Measurements from ENCODE around the gene MRPL18. TPM values are rescaled to one million over a fixed set of nuclear protein-coding genes. Genes with fewer than 3 reads are reported as not detected.
"Not testable (repeated sequence)": the region's sequence is repeated elsewhere in the genome, so short reads cannot be mapped to it uniquely, and the experiment has no call there.

MRPL18 gene
- total RNA-seq, 1 donor from 2014 or later: 31.0 TPM

DNA sequence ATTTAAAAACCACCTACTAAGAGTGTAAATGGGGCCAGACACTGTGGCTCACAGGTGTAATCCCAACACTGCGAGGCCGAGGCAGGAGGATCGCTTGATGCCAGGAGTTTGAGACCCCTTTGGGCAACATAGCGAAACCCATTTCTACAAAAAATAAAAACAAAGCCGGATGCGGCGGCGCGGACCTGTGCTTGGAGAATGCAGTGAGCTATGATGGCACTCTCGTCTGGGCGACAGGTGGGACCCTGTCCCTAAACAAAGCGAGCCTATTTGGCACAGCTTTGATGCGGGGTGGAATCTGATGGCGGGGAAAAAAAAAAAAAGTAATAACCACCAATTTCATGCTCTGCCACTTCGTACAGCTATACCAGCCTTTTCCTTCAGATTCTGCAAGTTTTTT, 2.0 kb upstream of the MRPL18 start:
- Mint-ChIP-seq H3K4me1 (ENCODE audit: unreplicated experiment) (peaks cover 28% of the 10 kb centered on the region), H3K9me3 (ENCODE audit: unreplicated experiment) (no peaks in the 10 kb centered on the region), H3K4me3 (ENCODE audit: unreplicated experiment) (peak overlapping the region; percentile 93), H3K27me3 (ENCODE audit: unreplicated experiment) (peaks cover 12% of the 10 kb centered on the region), H3K36me3 (ENCODE audit: low read depth, unreplicated experiment) (peaks cover 40% of the 10 kb centered on the region), H3K27ac (ENCODE audit: unreplicated experiment) (peak overlapping the region; percentile 70)
- TF ChIP-seq, protein P1, sequence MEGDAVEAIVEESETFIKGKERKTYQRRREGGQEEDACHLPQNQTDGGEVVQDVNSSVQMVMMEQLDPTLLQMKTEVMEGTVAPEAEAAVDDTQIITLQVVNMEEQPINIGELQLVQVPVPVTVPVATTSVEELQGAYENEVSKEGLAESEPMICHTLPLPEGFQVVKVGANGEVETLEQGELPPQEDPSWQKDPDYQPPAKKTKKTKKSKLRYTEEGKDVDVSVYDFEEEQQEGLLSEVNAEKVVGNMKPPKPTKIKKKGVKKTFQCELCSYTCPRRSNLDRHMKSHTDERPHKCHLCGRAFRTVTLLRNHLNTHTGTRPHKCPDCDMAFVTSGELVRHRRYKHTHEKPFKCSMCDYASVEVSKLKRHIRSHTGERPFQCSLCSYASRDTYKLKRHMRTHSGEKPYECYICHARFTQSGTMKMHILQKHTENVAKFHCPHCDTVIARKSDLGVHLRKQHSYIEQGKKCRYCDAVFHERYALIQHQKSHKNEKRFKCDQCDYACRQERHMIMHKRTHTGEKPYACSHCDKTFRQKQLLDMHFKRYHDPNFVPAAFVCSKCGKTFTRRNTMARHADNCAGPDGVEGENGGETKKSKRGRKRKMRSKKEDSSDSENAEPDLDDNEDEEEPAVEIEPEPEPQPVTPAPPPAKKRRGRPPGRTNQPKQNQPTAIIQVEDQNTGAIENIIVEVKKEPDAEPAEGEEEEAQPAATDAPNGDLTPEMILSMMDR (IDR thresholded peaks at IDR 0.05; ENCODE audit: unreplicated experiment): no peak
- no peak for DNase-seq (ENCODE audit: low spot score)

DNA sequence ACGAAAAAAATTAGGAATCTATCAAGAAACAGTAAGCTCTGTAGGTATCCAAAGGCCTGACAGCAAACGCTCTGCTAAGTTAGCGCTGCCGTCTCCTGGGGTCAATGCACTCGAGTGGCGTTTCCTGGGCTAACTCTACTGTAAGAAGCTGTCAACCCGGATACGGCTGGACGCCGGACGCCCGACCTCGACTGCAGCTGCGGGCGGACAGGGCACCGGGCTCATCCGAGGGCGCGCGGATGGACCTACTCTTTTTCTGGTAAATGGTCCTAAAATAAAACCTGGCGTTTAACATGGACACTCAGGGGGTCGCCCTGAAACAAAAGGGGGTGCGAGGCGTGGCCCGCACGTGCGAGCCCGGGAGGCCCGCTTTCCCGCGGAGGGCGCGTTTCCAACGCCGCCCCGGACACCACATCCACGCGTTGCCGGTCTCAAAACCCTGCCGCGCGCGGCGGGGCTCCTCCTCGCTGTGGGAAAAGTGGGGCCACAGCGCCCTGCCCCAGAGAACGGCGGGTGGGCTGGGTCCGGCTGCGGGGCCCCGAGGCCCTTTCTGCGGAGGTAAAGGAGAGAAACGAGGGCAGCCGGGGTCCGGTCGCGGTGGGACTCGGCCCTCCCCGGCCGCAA, 1.4 kb upstream of the MRPL18 start:
- peaks cover 12% of the 10 kb centered on the region for H3K27me3 Mint-ChIP-seq (ENCODE audit: unreplicated experiment)
- peaks cover 35% of the 10 kb centered on the region for H3K36me3 Mint-ChIP-seq (ENCODE audit: low read depth, unreplicated experiment)
- H3K27ac Mint-ChIP-seq (ENCODE audit: unreplicated experiment): peak overlapping the region; percentile 70
- DNase-seq (ENCODE audit: low spot score): peak; percentile 64
- H3K9me3 Mint-ChIP-seq (ENCODE audit: unreplicated experiment): no peaks in the 10 kb centered on the region
- peaks cover 28% of the 10 kb centered on the region for H3K4me1 Mint-ChIP-seq (ENCODE audit: unreplicated experiment)
- TF ChIP-seq, protein P1 (IDR thresholded peaks at IDR 0.05; ENCODE audit: unreplicated experiment): no peak
- H3K4me3 Mint-ChIP-seq (ENCODE audit: unreplicated experiment): peak overlapping the region; percentile 98

- Mint-ChIP-seq H3K36me3 (ENCODE audit: low read depth, unreplicated experiment) (peaks cover 39% of the 10 kb centered on the region), H3K4me1 (ENCODE audit: unreplicated experiment) (peaks cover 28% of the 10 kb centered on the region), H3K4me3 (ENCODE audit: unreplicated experiment) (peak within 1 kb of the TSS; percentile 98), H3K9me3 (ENCODE audit: unreplicated experiment) (no peaks in the 10 kb centered on the region), H3K27ac (ENCODE audit: unreplicated experiment) (peak within 1 kb of the TSS; percentile 88), H3K27me3 (ENCODE audit: unreplicated experiment) (peaks cover 12% of the 10 kb centered on the region)
- TF ChIP-seq, protein P1 (IDR thresholded peaks at IDR 0.05; ENCODE audit: unreplicated experiment): no peak
- peak; percentile 95 for DNase-seq (ENCODE audit: low spot score)
Observed at GRCh38 chr6:159789377-159790148, 704 bp upstream of the MRPL18 start, which contains the start of gene TCP1. Gene TCP1, minus strand, starts transcription at chr6:159789602. Its CDS starts 134 bp downstream, at chr6:159789468.

GRCh38 chr6:159790956-159791598, 810 bp downstream of the MRPL18 start:
- peak overlapping the region; percentile 88 for H3K27ac Mint-ChIP-seq (ENCODE audit: unreplicated experiment)
- H3K36me3 Mint-ChIP-seq (ENCODE audit: low read depth, unreplicated experiment): peaks cover 32% of the 10 kb centered on the region
- TF ChIP-seq, protein P1 (IDR thresholded peaks at IDR 0.05; ENCODE audit: unreplicated experiment): no peak
- H3K4me3 Mint-ChIP-seq (ENCODE audit: unreplicated experiment): peak overlapping the region; percentile 98
- H3K4me1 Mint-ChIP-seq (ENCODE audit: unreplicated experiment): peaks cover 28% of the 10 kb centered on the region
- peaks cover 12% of the 10 kb centered on the region for H3K27me3 Mint-ChIP-seq (ENCODE audit: unreplicated experiment)
- H3K9me3 Mint-ChIP-seq (ENCODE audit: unreplicated experiment): no peaks in the 10 kb centered on the region
- DNase-seq (ENCODE audit: low spot score): no peak

- DNase-seq (ENCODE audit: low spot score); H3K9me3 Mint-ChIP-seq (ENCODE audit: unreplicated experiment); H3K27me3 Mint-ChIP-seq (ENCODE audit: unreplicated experiment); H3K27ac Mint-ChIP-seq (ENCODE audit: unreplicated experiment); H3K4me3 Mint-ChIP-seq (ENCODE audit: unreplicated experiment): not testable (repeated sequence)
- peaks cover 15% of the 10 kb centered on the region for H3K4me1 Mint-ChIP-seq (ENCODE audit: unreplicated experiment)
- peaks cover 32% of the 10 kb centered on the region for H3K36me3 Mint-ChIP-seq (ENCODE audit: low read depth, unreplicated experiment)
Observed at GRCh38 chr6:159794976-159795375, 4.7 kb downstream of the MRPL18 start.

Measured in endothelial cell (in vitro differentiated cells).